Heart right ventricle (tissue), 16 donors: ENCODE results near the gene DEAF1. TPM values are rescaled to one million over a fixed set of nuclear protein-coding genes. Genes with fewer than 3 reads are reported as not detected.

ENCODE experiments used
- ATAC-seq, 8 donors: fragments of 200-7000 bp; cut with Tn5 transposase; one replicate each; pipeline ENCODE4 v1.9.1; 2020; ENCODE audit warnings: mild to moderate bottlenecking in 8 of 8, moderate library complexity in 8 of 8, moderate number of reproducible peaks in 1 of 8
- DNase-seq, 2 donors: peaks; one replicate each; pipeline ENCODE4 v3.0.0-alpha.2; 2020
- H3K27ac ChIP-seq, 10 donors: fragments of 200-600 bp; sonication (generic) in 2 of 10; one replicate each; pipeline versions ENCODE4 v1.5.0 to v1.8.0; 2020 to 2022; ENCODE audit warnings: mild to moderate bottlenecking in 3 of 10
- H3K27me3 ChIP-seq, 7 donors: fragments of 200-600 bp; one replicate each; pipeline ENCODE4 v1.8.0; 2021 to 2022; ENCODE audit warnings: mild to moderate bottlenecking in 2 of 7
- H3K36me3 ChIP-seq, 9 donors: fragments of 200-600 bp; sonication (generic) in 1 of 9; one replicate each; pipeline versions ENCODE4 v1.5.0 to v1.8.0; 2020 to 2022; ENCODE audit warnings: mild to moderate bottlenecking in 2 of 9
- H3K4me1 ChIP-seq, 9 donors: fragments of 200-600 bp; sonication (generic) in 1 of 9; one replicate each; pipeline versions ENCODE4 v1.5.0 to v1.8.0; 2020 to 2022; ENCODE audit warnings: mild to moderate bottlenecking in 4 of 9
- H3K4me3 ChIP-seq, 10 donors: fragments of 200-600 bp; sonication (generic) in 2 of 10; one replicate each; pipeline versions ENCODE4 v1.5.0 to v1.8.0; 2020 to 2022; ENCODE audit warnings: mild to moderate bottlenecking in 7 of 10, moderate library complexity in 2 of 10
- H3K9me3 ChIP-seq, 11 donors: fragments of 200-600 bp in 10 of 11; sonication (generic) in 2 of 11; one replicate each; pipeline versions ENCODE4 v1.5.0 to v1.8.0; 2013 to 2022; ENCODE audit warnings: mild to moderate bottlenecking in 2 of 11, control low read depth in 1 of 11, moderate library complexity in 1 of 11
- CTCF ChIP-seq, 9 donors: fragments of 200-600 bp; sonication (generic) in 2 of 9; IDR thresholded peaks; one replicate each; pipeline versions ENCODE4 v1.5.0 to v1.8.0; 2021 to 2022; ENCODE audit warnings: antibody characterized with exemption in 9 of 9, mild to moderate bottlenecking in 5 of 9, moderate library complexity in 1 of 9
- WGBS, 2 donors: extraction: QIAGEN DNeasy Blood & Tissue Kit; methylation state at CpG; one replicate each; pipeline ENCODE4 v1.1.7; 2013; ENCODE audit warnings: inconsistent platforms in 1 of 2; 5-methylcytosine and 5-hydroxymethylcytosine counted together
- intact Hi-C, 10 donors: fragments of 100-400 bp; cut with DNase I; formaldehyde crosslinking; loops; one replicate each; pipeline versions ENCODE4 v1.11.1 to v1.14.2; 2022
- polyA plus RNA-seq, 2 donors: library from polyadenylated mRNA; stranded (reverse); fragments of 200-250 nt; gene quantifications; one replicate each; pipeline ENCODE4 v1.2.3, GENCODE V29; 2013
- total RNA-seq, 10 donors: library from RNA; stranded (reverse); fragmentation: NEBNext Ultra II Directional in 3 of 10; extraction: Animal tissue kit (Norgen Biotek cat#: 25700) in 3 of 10; gene quantifications; one replicate each; pipeline versions ENCODE4 v1.2.1 to v1.2.4, GENCODE V29; 2021 to 2023
- donor health status: Arrhythmogenic right ventricular cardiomyopathy.
- donor health status: ischemic (EF 13 %, LVEDD 7.1; RV severe dilation, severe dysfunction).
- donor health status: healthy with polysubstance abuse.
- donor health status: DM: no; HTN: yes; CAD: no.
- donor health status: DM: no; HTN: no; CAD: no.
- donor health status: ischemic (EF 25% LVEDD 6.9; RV normal size, moderate dysfunction).
- donor health status: ischemic (EF 25% LVEDD 5.7; RV mildly dilated, moderate dysfunction).
- donor health status: healthy.
- donor health status: DM: yes; HTN: yes; CAD: no.
- donor health status: Ischemic cardiomyopathy.
- donor health status: ischemic (EF 35%, LVEDD 5.7; RV mildly dilated, moderate dysfunction).
- donor health status: nonischemic (EF 11% LVEDD 7.7; RV severe dilation, severe dysfunction).
- donor health status: DM: yes; HTN: yes; CAD: no.
- donor health status: PGD.
- donor health status: ischemic (EF 29% LVEDD 5.4; RV normal size, mild dysfunction).
- donor health status: nonischemic (EF 23%, LVEDD 6.1; RV moderate dilation, normal function).

DEAF1 gene
- total and polyA plus RNA-seq, 12 donors, result 11.0 to 39.9 (median 17.0) TPM

- WGBS, 2 donors, result 85% methylated on average over 25 of the region's 25 CpGs
- Histone ChIP-seq H3K4me1 (peaks cover 0 to 8% (median 3%) of the 10 kb centered on the region in 9 donors), H3K36me3 (peaks cover 0 to 6% (median 0%) of the 10 kb centered on the region in 9 donors), H3K4me3 (no peak overlapping the region), H3K27me3 (peaks cover 0 to 39% (median 24%) of the 10 kb centered on the region in 7 donors), H3K9me3 (no peaks in the 10 kb centered on the region), H3K27ac (no peak overlapping the region)
- ATAC-seq (no peak), DNase-seq (no peak)
- TF ChIP-seq CTCF (IDR thresholded peaks at IDR 0.05), result no peak
- intact Hi-C loops, result loop anchor here in 1 of 10 donors (10.0 kb wide), 1 partner anchor 89 kb away; the partner anchor contains the start of genes HRAS and LRRC56
These were observed 70.9 kb downstream of the DEAF1 start for GRCh38 chr11:623999-624704.

GRCh38 chr11:623349-623869 is 71.6 kb downstream of the DEAF1 start:
- no peak for TF ChIP-seq CTCF (IDR thresholded peaks at IDR 0.05)
- intact Hi-C loops, result loop anchor here in 1 of 10 donors (10.0 kb wide), 1 partner anchor 89 kb away; the partner anchor contains the start of genes HRAS and LRRC56
- DNase-seq, result no peak
- Histone ChIP-seq H3K4me3 (no peak overlapping the region), H3K4me1 (peaks cover 0 to 5% (median 0%) of the 10 kb centered on the region in 9 donors), H3K27ac (no peak overlapping the region), H3K9me3 (no peaks in the 10 kb centered on the region), H3K36me3 (peaks cover 0 to 6% (median 0%) of the 10 kb centered on the region in 9 donors), H3K27me3 (peaks cover 0 to 37% (median 24%) of the 10 kb centered on the region in 7 donors)
- ATAC-seq, result no peak
- 79 to 81% methylated on average over 15 of the region's 15 CpGs for WGBS, 2 donors

GRCh38 chr11:621838-622237 is 73.2 kb downstream of the DEAF1 start:
- 86 to 89% methylated on average over 27 of the region's 27 CpGs for WGBS, 2 donors
- intact Hi-C loops, result loop anchor here in 1 of 10 donors (10.0 kb wide), 1 partner anchor 87 kb away; the partner anchor contains the start of genes HRAS and LRRC56
- H3K4me3 ChIP-seq, result no peak overlapping the region
- no peaks in the 10 kb centered on the region for H3K9me3 ChIP-seq
- H3K27ac ChIP-seq, result no peak overlapping the region
- peaks cover 0 to 34% (median 24%) of the 10 kb centered on the region in 7 donors for H3K27me3 ChIP-seq
- peaks cover 0 to 11% (median 0%) of the 10 kb centered on the region in 9 donors for H3K36me3 ChIP-seq
- H3K4me1 ChIP-seq, result peaks cover 0 to 10% (median 0%) of the 10 kb centered on the region in 9 donors
- no peak for TF ChIP-seq CTCF (IDR thresholded peaks at IDR 0.05)
- ATAC-seq (no peak), DNase-seq (no peak)

GRCh38 chr11:620935-621814 is 73.8 kb downstream of the DEAF1 start:
- no peak for TF ChIP-seq CTCF (IDR thresholded peaks at IDR 0.05)
- DNase-seq (peak in 1 of 2 donors; percentile 31), ATAC-seq (no peak)
- Histone ChIP-seq H3K27ac (no peak overlapping the region), H3K4me1 (peaks cover 0 to 11% (median 3%) of the 10 kb centered on the region in 9 donors), H3K9me3 (no peaks in the 10 kb centered on the region), H3K4me3 (no peak overlapping the region), H3K27me3 (peaks cover 0 to 29% (median 19%) of the 10 kb centered on the region in 7 donors), H3K36me3 (peaks cover 0 to 11% (median 0%) of the 10 kb centered on the region in 9 donors)
- WGBS, 2 donors, result 72 to 73% methylated on average over 38 to 45 of the region's 45 CpGs
- intact Hi-C loops, result loop anchor here in 1 of 10 donors (10.0 kb wide), 1 partner anchor 86 kb away; the partner anchor contains the start of genes HRAS and LRRC56
